GM21619 (cell line): Measurements from ENCODE around the gene RENBP.

Experiments
- ATAC-seq: cut with Tn5 transposase; IDR thresholded peaks from one replicate; pipeline ENCODE4 v1.9.1; 2021; ENCODE audit not compliant: unreplicated experiment

RENBP gene

DNA sequence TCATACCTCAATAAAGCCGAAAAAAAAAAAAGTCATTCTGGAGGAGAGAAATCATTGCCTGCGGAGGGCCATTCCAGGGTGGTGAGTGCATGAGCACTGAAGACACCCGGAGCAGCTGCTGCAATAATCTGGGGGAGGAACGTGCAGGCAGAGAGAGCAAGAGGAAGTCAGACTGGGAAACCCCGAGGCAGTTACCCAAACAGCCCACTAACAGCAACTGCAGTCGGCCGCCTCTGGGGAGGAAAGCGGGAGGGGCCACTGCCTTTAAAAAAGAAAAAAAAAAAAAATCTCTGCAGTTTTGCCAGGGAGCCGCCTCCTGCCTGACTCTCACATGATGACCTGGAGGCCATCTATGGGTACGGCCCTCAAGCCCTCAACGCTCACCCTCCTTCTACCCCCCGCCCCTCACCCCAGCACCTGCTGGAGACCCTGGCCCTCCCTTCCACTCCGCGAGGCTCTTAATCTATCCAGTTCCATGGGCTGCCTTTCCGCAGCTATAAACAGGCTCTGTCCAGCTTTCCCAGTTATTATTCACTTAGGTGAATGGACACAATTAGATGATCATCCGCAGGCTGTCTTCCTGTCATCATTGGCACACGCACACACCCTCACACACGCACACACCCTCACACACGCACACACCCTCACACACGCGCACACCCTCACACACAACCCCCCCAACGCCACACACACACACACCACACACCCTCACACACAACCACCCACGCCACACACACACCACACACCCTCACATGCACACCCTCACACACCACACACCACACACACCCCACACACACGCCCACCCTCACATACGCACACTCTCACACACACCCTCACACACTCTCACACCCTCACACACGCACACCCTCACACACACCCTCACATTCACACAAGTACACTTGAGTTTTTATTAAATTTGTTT, 43.4 kb downstream of the RENBP start:
- peak; percentile 82 for ATAC-seq

DNA sequence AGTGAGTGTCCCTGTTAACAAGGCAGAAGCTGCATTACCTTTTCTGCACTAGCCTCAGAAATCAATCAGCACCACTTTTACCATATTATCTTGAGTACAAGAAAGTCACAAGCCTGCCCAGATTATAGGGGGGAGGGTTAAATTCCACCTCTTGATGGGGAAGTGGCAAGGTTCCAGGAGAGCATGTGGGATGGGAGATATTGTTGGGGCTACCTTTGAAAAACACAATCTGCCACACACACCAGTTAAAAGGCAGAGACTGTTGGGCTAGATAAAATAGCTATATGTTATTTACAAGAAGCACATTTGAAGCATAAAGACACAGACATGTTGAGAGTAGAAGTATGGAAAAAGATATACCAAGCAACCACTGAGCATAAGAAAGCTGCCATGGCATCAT, 46.5 kb downstream of the RENBP start:
- ATAC-seq, result no peak

DNA sequence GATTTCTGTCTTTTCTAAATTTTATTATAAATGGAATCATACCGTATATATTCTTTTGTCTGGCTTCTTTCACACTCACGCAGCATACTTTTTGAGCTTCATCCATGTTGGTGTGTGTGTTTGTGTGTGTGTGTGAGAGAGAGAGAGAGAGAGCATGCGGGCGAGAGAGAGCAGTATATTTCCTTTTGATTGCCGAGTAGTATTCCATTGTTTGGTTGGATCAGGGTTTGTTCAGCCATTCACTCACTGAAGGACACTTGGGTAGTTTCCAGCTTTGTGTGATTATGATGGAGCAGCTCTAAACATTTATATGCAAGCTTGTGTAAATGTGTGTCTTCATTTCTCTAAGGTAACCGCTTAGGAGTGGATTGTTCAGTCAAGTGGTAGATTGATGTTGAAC, 55.3 kb downstream of the RENBP start:
- no peak for ATAC-seq

DNA sequence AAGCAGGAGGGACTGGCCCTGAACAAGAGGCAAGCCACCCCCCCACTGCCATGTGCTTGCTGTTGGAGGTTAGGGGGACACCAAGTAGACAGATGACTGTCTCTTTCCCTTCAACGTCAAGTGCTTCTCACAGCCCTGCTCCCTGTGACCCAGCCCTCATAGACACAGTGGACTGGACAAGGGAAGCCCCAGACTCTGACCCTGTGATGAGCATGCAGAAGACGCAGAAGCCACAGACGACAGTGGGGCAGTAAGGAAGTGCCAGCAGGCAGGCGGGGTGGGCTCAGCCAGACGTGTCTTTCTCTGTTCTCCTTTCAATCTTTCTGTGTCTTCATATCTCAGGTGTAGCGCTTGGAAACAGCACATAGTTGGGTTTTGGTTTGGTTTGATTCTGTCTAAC, 56.1 kb downstream of the RENBP start:
- no peak for ATAC-seq

DNA sequence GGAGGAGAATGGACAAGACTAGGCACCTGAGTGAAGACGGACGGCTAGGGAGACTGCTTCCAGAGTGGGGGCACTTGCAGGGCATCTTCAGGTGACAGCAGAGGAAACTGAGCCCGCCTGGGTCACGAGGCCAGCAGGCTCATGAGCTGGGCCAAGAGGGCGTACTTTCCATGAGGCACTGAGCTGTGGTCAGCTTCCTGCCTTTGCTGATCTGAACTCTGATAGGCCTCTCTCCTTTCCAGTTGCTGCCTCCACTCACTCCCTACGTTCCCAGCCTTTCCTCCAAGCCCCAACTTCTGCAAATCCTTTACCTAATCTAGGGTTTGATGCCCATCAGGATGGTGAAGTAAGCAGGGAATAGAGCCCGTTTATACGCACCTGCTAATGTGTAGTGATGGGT, 57.1 kb downstream of the RENBP start:
- ATAC-seq, result no peak

DNA sequence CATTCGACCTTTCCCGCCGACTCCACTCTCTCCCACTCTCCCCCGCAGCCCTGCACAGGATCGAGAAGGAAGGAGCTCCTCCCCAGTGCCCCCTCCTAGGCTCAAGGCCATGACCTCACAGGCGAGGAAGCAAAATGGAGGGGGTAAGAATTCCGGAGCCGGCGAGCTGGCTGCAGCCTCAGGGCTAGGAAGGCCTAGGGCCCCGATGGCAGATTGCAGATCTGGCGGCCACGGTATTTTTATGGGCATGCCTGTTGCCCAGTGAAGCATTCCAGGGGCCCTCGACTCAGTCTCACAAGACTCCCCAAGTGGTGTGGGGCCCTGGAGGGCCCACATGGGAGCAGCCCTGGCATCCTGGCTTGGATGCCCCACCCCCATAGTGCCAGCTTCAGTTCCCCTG, 57.5 kb downstream of the RENBP start:
- ATAC-seq, result no peak

DNA sequence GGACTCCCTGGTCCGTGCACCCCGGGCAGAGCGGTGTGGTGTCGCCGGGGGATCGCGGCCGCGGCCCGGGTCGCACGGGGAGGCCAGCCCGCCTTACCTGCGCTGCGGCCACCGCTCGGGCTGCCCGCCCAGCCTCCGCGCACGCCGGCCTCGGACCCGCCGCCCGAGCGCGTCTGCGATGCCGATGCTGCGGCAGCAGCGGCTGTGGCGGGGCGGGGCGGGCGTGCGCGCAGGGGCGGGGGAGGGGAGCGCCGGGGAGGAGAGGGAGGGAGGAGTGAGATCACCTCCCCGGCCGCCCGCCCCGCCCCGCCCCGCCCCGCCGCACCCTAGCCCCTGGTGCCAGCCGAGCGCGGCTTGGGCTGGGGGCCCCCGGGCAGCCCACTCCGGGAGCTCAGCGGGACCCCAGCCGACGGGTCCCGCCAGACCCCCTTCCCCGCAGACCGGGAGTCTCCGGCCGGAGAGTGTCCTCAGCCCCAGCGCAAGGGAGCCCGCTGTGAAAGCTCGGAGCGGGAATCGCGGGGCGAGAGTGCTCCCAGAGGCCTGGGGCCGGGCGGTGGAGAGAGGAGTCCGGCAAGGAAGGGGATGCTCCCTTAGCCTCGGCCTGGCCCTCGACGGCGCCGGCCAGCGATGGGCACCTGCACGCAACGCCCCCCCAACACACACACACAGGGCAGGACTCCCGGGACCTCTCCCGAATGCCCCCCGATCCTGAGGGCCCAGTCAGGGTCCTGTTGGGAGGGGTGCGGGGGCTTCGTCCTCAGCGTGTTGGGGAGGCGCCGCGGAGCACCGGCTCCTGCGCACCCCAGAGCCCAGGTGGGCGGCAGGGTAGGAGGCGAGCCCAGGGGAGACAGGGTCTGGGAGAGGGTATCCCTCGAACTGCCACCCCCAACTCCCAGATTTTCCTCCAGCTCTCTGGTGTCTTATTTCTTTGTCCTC, 58.2 kb downstream of the RENBP start, which contains the start of gene L1CAM:
L1CAM (minus strand) TSS at position 206 of the 936 bp plus-strand sequence. CDS start 10,337 bp downstream, outside the sequence.
- no peak for ATAC-seq
